Endothelial cell of umbilical vein (primary cell): ENCODE results near the gene NDUFA8.

Experiments used
- EZH2 ChIP-seq: IDR thresholded peaks from 2 replicates; pipeline ENCODE4 v1.6.1; 2012; ENCODE audit warnings: borderline replicate concordance, low read depth, mild to moderate bottlenecking, moderate library complexity, low read length, inconsistent platforms; ENCODE audit not compliant: severe bottlenecking
- FOS ChIP-seq: IDR thresholded peaks from 2 replicates; pipeline ENCODE4 v1.6.1; 2011; ENCODE audit warnings: mild to moderate bottlenecking, low read length, moderate library complexity, borderline replicate concordance; ENCODE audit not compliant: insufficient read depth
- JUN ChIP-seq: IDR thresholded peaks from 2 replicates; pipeline ENCODE4 v1.6.1; 2011; ENCODE audit warnings: borderline replicate concordance, low read depth; ENCODE audit not compliant: insufficient read length, insufficient read depth
- POLR2A ChIP-seq: IDR thresholded peaks from 2 replicates; pipeline ENCODE4 v1.6.1; 2012; ENCODE audit warnings: low read depth, mild to moderate bottlenecking, control low read depth, low read length
- POLR2AphosphoS5 ChIP-seq: IDR thresholded peaks from 2 replicates; pipeline ENCODE4 v1.6.1; 2012; ENCODE audit warnings: low read depth, mild to moderate bottlenecking, control low read depth, low read length, moderate library complexity; ENCODE audit not compliant: insufficient read depth
- TF ChIP-seq, protein P1 (sequence below), 2 donors: IDR thresholded peaks; 1 replicate in 1 of 2; 2 replicates in 1 of 2; pipeline ENCODE4 v1.5.1; 2011; ENCODE audit warnings: low read length in 2 of 2, mild to moderate bottlenecking in 2 of 2, moderate library complexity in 2 of 2, control low read depth in 1 of 2, inconsistent platforms in 1 of 2, low read depth in 1 of 2; ENCODE audit not compliant: insufficient read depth in 1 of 2; ENCODE audit errors: extremely low read depth in 1 of 2
- TF ChIP-seq, protein P2 (sequence below): IDR thresholded peaks from 2 replicates; pipeline ENCODE4 v1.6.1; 2011; ENCODE audit not compliant: insufficient read depth, insufficient read length

- TF ChIP-seq JUN (no peak), POLR2AphosphoS5 (no peak), POLR2A (no peak), EZH2 (no peak), FOS (no peak)
- TF ChIP-seq, protein P1, sequence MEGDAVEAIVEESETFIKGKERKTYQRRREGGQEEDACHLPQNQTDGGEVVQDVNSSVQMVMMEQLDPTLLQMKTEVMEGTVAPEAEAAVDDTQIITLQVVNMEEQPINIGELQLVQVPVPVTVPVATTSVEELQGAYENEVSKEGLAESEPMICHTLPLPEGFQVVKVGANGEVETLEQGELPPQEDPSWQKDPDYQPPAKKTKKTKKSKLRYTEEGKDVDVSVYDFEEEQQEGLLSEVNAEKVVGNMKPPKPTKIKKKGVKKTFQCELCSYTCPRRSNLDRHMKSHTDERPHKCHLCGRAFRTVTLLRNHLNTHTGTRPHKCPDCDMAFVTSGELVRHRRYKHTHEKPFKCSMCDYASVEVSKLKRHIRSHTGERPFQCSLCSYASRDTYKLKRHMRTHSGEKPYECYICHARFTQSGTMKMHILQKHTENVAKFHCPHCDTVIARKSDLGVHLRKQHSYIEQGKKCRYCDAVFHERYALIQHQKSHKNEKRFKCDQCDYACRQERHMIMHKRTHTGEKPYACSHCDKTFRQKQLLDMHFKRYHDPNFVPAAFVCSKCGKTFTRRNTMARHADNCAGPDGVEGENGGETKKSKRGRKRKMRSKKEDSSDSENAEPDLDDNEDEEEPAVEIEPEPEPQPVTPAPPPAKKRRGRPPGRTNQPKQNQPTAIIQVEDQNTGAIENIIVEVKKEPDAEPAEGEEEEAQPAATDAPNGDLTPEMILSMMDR (IDR thresholded peaks at IDR 0.05; ENCODE audit: extremely low read depth in 1 of 2, insufficient read depth in 1 of 2, low read depth in 1 of 2, low read length in 2 of 2): no peak
- TF ChIP-seq, protein P2, sequence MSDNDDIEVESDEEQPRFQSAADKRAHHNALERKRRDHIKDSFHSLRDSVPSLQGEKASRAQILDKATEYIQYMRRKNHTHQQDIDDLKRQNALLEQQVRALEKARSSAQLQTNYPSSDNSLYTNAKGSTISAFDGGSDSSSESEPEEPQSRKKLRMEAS: no peak
Observed at GRCh38 chr9:122202111-122202510, 42.5 kb upstream of the NDUFA8 start.
